Naive thymus-derived CD8-positive, alpha-beta T cell (primary cell): ENCODE data around the gene LRMDA. TPM values are rescaled to one million over a fixed set of nuclear protein-coding genes. Genes with fewer than 3 reads are reported as not detected.

Experiments used
- ATAC-seq, 2 donors: fragments of 150-1000 bp; cut with Tn5 transposase in 1 of 2; sonication (Bioruptor Pico), chemical (Tn5 transposase) in 1 of 2; 1 replicate in 1 of 2; 2 replicates in 1 of 2; pipeline ENCODE4 v1.10.0; 2021; ENCODE audit warnings: mild to moderate bottlenecking in 2 of 2, moderate library complexity in 2 of 2
- POLR2A ChIA-PET: fragments of 350-600 bp; sonication (Branson Sonifier 250); formaldehyde crosslinking; loops from one replicate; lab custom pipeline; 2021; ENCODE audit warnings: antibody characterized with exemption; lab: Charles Lee
- DNase-seq, 10 donors: peaks; one replicate each; pipeline versions ENCODE4 v3.0.0 to v3.0.0-alpha.2; 2020 to 2022
- H3K27ac Mint-ChIP-seq, 10 donors: one replicate each; pipeline ENCODE4 v1.8.0; 2020 to 2022; ENCODE audit warnings: mild to moderate bottlenecking in 10 of 10, mixed read lengths in 10 of 10, moderate library complexity in 4 of 10, inconsistent platforms in 1 of 10
- H3K27me3 Mint-ChIP-seq, 5 donors: one replicate each; pipeline ENCODE4 v1.8.0; 2021 to 2022; ENCODE audit warnings: mixed read lengths in 5 of 5
- H3K36me3 Mint-ChIP-seq, 3 donors: one replicate each; pipeline ENCODE4 v1.8.0; 2020 to 2022; ENCODE audit warnings: mixed read lengths in 3 of 3, mild to moderate bottlenecking in 2 of 3, inconsistent platforms in 1 of 3
- H3K4me1 Mint-ChIP-seq, 4 donors: one replicate each; pipeline ENCODE4 v1.8.0; 2021 to 2022; ENCODE audit warnings: mixed read lengths in 4 of 4
- H3K4me3 Mint-ChIP-seq, 10 donors: one replicate each; pipeline ENCODE4 v1.8.0; 2020 to 2022; ENCODE audit warnings: mild to moderate bottlenecking in 10 of 10, mixed read lengths in 10 of 10, moderate library complexity in 6 of 10, inconsistent platforms in 1 of 10
- H3K9me3 Mint-ChIP-seq, 9 donors: one replicate each; pipeline ENCODE4 v1.8.0; 2020 to 2022; ENCODE audit warnings: mixed read lengths in 9 of 9, mild to moderate bottlenecking in 3 of 9, inconsistent platforms in 1 of 9, moderate library complexity in 1 of 9
- polyA plus RNA-seq, 3 donors: library from polyadenylated mRNA; unstranded; fragments of 300-500 nt; fragmentation: Illumina TruSeq; gene quantifications; one replicate each; pipeline ENCODE4 v1.2.3, GENCODE V29; 2021
- total RNA-seq, 8 experiments: library from RNA in 2 of 8; stranded (reverse) in 2 of 8; gene quantifications; one replicate each; pipeline ENCODE4 v1.2.3 and lab custom pipeline; 2021 to 2026

LRMDA gene
- total and polyA plus RNA-seq, 5 experiments from 2014 or later: not detected

- no peak for DNase-seq
- peaks cover 0 to 7% (median 0%) of the 10 kb centered on the region in 9 donors for H3K9me3 Mint-ChIP-seq
- POLR2A ChIA-PET: no interaction called here
- H3K27ac Mint-ChIP-seq: no peak overlapping the region
- no peak for ATAC-seq
- no peaks in the 10 kb centered on the region for H3K36me3 Mint-ChIP-seq
- H3K4me3 Mint-ChIP-seq: no peak overlapping the region
- peaks cover 0 to 2% (median 0%) of the 10 kb centered on the region in 5 donors for H3K27me3 Mint-ChIP-seq
- no peaks in the 10 kb centered on the region for H3K4me1 Mint-ChIP-seq
These were observed 803.2 kb downstream of the LRMDA start for GRCh38 chr10:76234499-76235226.

- POLR2A ChIA-PET: no interaction called here
- ATAC-seq: no peak
- H3K27me3 Mint-ChIP-seq: peaks cover 0 to 2% (median 0%) of the 10 kb centered on the region in 5 donors
- H3K9me3 Mint-ChIP-seq: peaks cover 0 to 11% (median 0%) of the 10 kb centered on the region in 9 donors
- H3K27ac Mint-ChIP-seq: no peak overlapping the region
- H3K4me3 Mint-ChIP-seq: no peak overlapping the region
- no peaks in the 10 kb centered on the region for H3K36me3 Mint-ChIP-seq
- no peaks in the 10 kb centered on the region for H3K4me1 Mint-ChIP-seq
- no peak for DNase-seq
These were observed 804.9 kb downstream of the LRMDA start for GRCh38 chr10:76236356-76236755.

DNA sequence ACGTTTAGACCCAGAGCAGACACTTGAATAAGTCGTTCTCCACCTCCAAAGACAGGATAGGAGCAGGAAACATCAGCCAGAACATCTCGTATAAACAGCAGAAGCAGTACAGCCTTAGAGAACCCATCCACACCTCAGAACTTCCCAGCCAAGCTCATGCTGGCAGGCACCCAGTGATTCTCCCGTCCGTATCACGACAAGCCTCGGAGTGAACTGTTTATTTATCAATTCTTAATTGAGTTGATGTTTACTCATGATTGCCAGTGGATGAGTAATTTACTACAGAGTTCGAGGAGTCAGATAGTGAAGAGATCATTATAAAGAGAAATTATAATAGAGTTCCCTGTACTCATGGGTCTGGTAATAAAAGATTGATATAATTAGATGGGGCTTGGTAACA, 811.5 kb downstream of the LRMDA start:
- peaks cover 0 to 3% (median 0%) of the 10 kb centered on the region in 5 donors for H3K27me3 Mint-ChIP-seq
- no peaks in the 10 kb centered on the region for H3K36me3 Mint-ChIP-seq
- ATAC-seq: no peak
- no peaks in the 10 kb centered on the region for H3K4me1 Mint-ChIP-seq
- H3K4me3 Mint-ChIP-seq: no peak overlapping the region
- no peak for DNase-seq
- POLR2A ChIA-PET: interaction anchor here (1.1 kb wide), 1 partner anchor 9 kb away, joined by 3 read pairs; no protein-coding TSS in a partner anchor
- H3K27ac Mint-ChIP-seq: no peak overlapping the region
- peaks cover 0 to 11% (median 0%) of the 10 kb centered on the region in 9 donors for H3K9me3 Mint-ChIP-seq

DNA sequence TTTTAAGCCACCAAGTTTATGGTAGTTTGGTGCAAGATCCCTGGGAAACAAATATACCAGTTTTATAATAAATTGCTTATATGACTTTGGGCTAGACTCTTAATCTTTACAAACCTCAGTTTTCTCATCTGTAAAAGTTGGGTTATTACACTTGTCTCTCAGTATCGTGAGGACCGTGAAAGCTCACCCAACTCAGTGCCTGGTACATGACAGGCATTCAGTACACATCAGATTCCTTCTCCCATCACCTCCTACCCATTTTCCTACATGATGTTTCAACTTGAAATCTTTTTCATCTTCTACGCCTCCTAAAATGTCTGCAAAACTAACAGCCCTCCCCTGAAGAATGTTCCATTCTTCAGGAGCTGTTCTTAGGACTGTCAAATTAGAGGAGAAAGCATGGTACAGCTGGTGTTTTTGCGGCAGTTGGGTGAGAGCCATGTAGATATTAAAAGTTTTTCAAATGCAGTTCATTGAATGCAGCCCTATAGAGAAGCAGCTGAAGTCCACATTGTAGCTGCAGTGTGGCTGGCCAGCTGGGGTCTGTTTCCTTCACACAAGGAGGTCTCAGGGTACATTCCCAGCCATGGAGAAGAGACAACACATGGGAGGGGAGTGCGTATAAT, 812.8 kb downstream of the LRMDA start:
- POLR2A ChIA-PET: interaction anchor here (1.1 kb wide), 1 partner anchor 8 kb away, joined by 3 read pairs; no protein-coding TSS in a partner anchor
- ATAC-seq: no peak

DNA sequence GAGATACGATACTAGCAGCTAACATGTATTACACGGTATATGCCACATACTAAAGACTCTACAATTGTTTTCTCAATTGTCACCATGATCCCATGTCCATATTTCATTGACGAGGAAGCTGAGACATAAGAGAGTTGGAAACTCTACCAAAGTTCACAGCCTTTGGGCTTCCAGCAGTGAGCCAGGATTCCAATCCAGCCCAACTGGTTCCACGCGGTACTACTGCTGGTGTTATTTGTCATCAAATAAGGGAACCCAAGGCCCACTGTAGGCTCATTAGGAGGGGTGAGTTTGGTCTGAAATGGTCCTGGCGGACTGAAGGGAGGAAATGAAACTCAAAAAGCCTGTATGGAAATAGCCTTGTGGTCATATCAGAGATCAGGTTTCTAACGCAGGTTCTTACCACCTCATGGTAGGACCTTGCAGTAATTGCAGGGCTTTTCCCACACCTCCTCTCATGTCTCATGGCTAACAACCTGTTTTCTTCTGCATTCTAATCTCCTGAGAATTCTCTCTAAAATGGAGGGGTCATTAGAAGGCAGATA, 814.6 kb downstream of the LRMDA start:
- Mint-ChIP-seq H3K27ac (no peak overlapping the region), H3K4me3 (no peak overlapping the region), H3K27me3 (peaks cover 0 to 3% (median 0%) of the 10 kb centered on the region in 5 donors), H3K4me1 (no peaks in the 10 kb centered on the region), H3K36me3 (no peaks in the 10 kb centered on the region), H3K9me3 (peaks cover 0 to 4% (median 0%) of the 10 kb centered on the region in 9 donors)
- no peak for DNase-seq
- ATAC-seq: no peak
- POLR2A ChIA-PET: no interaction called here

More for the DNA sequence above, 812.8 kb downstream of the LRMDA start:
- Mint-ChIP-seq H3K4me3 (no peak overlapping the region), H3K36me3 (no peaks in the 10 kb centered on the region), H3K27ac (no peak overlapping the region), H3K4me1 (no peaks in the 10 kb centered on the region), H3K9me3 (peaks cover 0 to 9% (median 0%) of the 10 kb centered on the region in 9 donors), H3K27me3 (peaks cover 0 to 3% (median 0%) of the 10 kb centered on the region in 5 donors)
- no peak for DNase-seq

GRCh38 chr10:76248649-76249200, 817.3 kb downstream of the LRMDA start:
- H3K9me3 Mint-ChIP-seq: peaks cover 0 to 4% (median 0%) of the 10 kb centered on the region in 9 donors
- no peak overlapping the region for H3K4me3 Mint-ChIP-seq
- H3K36me3 Mint-ChIP-seq: no peaks in the 10 kb centered on the region
- H3K4me1 Mint-ChIP-seq: no peaks in the 10 kb centered on the region
- ATAC-seq (no peak), DNase-seq (no peak)
- no peak overlapping the region for H3K27ac Mint-ChIP-seq
- POLR2A ChIA-PET: no interaction called here
- peaks cover 0 to 3% (median 0%) of the 10 kb centered on the region in 5 donors for H3K27me3 Mint-ChIP-seq

DNA sequence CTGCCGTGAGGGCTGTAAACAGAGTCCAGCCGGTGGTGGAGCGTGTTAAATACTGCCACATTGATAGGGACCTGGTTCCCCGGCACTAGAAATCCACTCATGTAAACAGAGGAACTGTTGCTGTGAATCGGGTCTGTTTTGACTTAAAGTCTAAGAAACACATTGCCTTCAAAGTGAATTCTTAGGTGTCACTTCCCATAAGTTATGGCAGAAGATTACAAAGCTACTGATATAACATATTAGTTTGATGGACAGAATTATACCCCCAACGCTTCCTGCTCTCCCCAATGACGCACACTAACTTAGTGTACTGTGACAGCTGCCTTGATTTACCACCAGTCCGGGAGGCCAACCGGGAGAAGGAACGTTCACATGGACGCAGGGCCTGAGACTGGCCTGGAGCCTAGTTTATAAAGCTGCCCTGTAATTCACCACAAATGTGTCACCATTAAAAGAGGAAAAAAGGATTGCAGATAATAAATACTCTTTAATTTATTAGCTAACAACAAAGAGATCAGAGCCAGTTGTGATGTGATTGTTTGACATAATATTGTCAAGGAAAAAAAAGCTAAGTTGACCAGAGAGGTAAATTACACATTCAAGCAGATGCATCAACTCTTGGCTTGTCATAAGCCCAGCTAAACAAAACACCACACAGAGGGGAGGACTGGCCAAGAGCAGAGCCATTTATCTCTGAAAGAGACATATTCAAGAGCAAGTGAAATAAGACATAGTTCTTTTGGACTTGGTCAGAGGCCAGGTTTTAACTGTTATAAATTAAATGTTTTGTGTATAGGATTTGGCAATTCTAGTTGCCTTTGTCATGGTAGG, 820.6 kb downstream of the LRMDA start:
- no peaks in the 10 kb centered on the region for H3K36me3 Mint-ChIP-seq
- no peak for ATAC-seq
- H3K27me3 Mint-ChIP-seq: peaks cover 0 to 5% (median 0%) of the 10 kb centered on the region in 5 donors
- H3K9me3 Mint-ChIP-seq: no peaks in the 10 kb centered on the region
- H3K27ac Mint-ChIP-seq: no peak overlapping the region
- POLR2A ChIA-PET: interaction anchor here (0.5 to 1.4 kb wide), 2 partner anchors 9 to 168 kb away, joined by 3 read pairs; no protein-coding TSS in a partner anchor
- no peak overlapping the region for H3K4me3 Mint-ChIP-seq
- H3K4me1 Mint-ChIP-seq: no peaks in the 10 kb centered on the region
- DNase-seq: no peak

GRCh38 chr10:76252733-76253132, 821.3 kb downstream of the LRMDA start:
- ATAC-seq (no peak), DNase-seq (no peak)
- H3K4me1 Mint-ChIP-seq: no peaks in the 10 kb centered on the region
- no peaks in the 10 kb centered on the region for H3K9me3 Mint-ChIP-seq
- H3K27ac Mint-ChIP-seq: no peak overlapping the region
- no peak overlapping the region for H3K4me3 Mint-ChIP-seq
- peaks cover 0 to 5% (median 0%) of the 10 kb centered on the region in 5 donors for H3K27me3 Mint-ChIP-seq
- H3K36me3 Mint-ChIP-seq: no peaks in the 10 kb centered on the region
- POLR2A ChIA-PET: interaction anchor here (1.4 kb wide), 1 partner anchor 9 kb away, joined by 3 read pairs; no protein-coding TSS in a partner anchor

DNA sequence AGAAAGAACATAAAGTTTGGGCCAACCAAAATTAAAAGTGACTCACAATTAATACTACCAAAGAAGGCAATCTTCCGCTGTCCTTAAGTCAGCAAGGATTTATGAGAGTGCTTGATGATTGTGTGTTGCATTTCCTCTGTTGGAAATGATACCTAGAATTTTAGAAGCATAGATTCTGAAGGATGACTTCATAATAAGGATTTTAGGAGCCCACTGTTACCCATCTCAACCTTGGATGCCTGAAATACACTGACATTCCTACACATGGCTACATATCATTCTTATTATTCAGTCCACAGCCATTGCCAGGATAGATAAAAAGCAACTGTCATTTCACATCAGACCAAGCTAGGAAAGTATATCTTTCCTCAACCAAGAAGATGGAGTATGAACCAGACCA, 823.8 kb downstream of the LRMDA start:
- H3K9me3 Mint-ChIP-seq: peaks cover 0 to 18% (median 7%) of the 10 kb centered on the region in 9 donors
- POLR2A ChIA-PET: no interaction called here
- H3K27me3 Mint-ChIP-seq: peaks cover 0 to 5% (median 0%) of the 10 kb centered on the region in 5 donors
- ATAC-seq (no peak), DNase-seq (no peak)
- H3K4me1 Mint-ChIP-seq: no peaks in the 10 kb centered on the region
- no peaks in the 10 kb centered on the region for H3K36me3 Mint-ChIP-seq
- no peak overlapping the region for H3K27ac Mint-ChIP-seq
- no peak overlapping the region for H3K4me3 Mint-ChIP-seq

DNA sequence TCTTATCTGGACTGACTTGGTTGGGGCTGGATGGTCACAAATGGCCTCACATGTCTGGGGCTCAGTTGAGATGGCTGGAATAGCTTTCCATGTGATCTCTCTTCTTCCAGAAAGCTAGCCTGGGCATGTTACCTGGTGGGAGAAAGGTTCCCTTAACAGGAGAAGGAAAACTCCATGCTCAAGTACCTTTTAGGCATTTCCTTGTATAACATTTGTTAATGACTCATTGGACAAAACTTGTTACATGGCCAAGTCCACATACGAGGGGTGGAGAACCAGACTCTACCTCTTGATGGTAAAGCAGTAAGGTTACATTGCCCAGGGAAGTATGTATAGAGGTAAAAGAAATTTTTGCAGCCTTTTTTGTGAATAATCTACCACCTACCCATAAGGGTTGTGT, 826.4 kb downstream of the LRMDA start:
- H3K4me1 Mint-ChIP-seq: no peaks in the 10 kb centered on the region
- H3K36me3 Mint-ChIP-seq: peaks cover 0 to 6% (median 0%) of the 10 kb centered on the region in 3 donors
- peaks cover 0 to 5% (median 0%) of the 10 kb centered on the region in 5 donors for H3K27me3 Mint-ChIP-seq
- H3K9me3 Mint-ChIP-seq: peaks cover 0 to 28% (median 22%) of the 10 kb centered on the region in 9 donors
- H3K4me3 Mint-ChIP-seq: no peak overlapping the region
- DNase-seq (no peak), ATAC-seq (no peak)
- H3K27ac Mint-ChIP-seq: no peak overlapping the region
- POLR2A ChIA-PET: no interaction called here

- no peak for ATAC-seq
- POLR2A ChIA-PET: no interaction called here
- no peak for DNase-seq
- H3K36me3 Mint-ChIP-seq: peaks cover 0 to 6% (median 0%) of the 10 kb centered on the region in 3 donors
- H3K27ac Mint-ChIP-seq: no peak overlapping the region
- H3K4me1 Mint-ChIP-seq: no peaks in the 10 kb centered on the region
- peaks cover 0 to 9% (median 0%) of the 10 kb centered on the region in 5 donors for H3K27me3 Mint-ChIP-seq
- H3K9me3 Mint-ChIP-seq: peaks cover 0 to 21% (median 12%) of the 10 kb centered on the region in 9 donors
- H3K4me3 Mint-ChIP-seq: no peak overlapping the region
These were observed 834.2 kb downstream of the LRMDA start for GRCh38 chr10:76265441-76266113.
